ENCODE data around the gene GALNT8.

Gene GALNT8

GRCh38 chr12:4796694-4797482 is 76.7 kb downstream of the GALNT8 start:
- DNase-seq (ENCODE audit: low read depth): no peak

- DNase-seq (ENCODE audit: low read depth): no peak
Observed at GRCh38 chr12:4800555-4800954, 80.4 kb downstream of the GALNT8 start.

- no peak for DNase-seq (ENCODE audit: low read depth)
Observed at GRCh38 chr12:4802841-4803240, 82.6 kb downstream of the GALNT8 start.

- no peak for DNase-seq (ENCODE audit: low read depth)
Observed at GRCh38 chr12:4806439-4807115, 86.4 kb downstream of the GALNT8 start.

GRCh38 chr12:4807116-4807783 is 87.0 kb downstream of the GALNT8 start:
- no peak for DNase-seq (ENCODE audit: low read depth)

- no peak for DNase-seq (ENCODE audit: low read depth)
Observed at GRCh38 chr12:4807813-4808212, 87.6 kb downstream of the GALNT8 start.

- no peak for DNase-seq (ENCODE audit: low read depth)
Observed at GRCh38 chr12:4809013-4809448, 88.8 kb downstream of the GALNT8 start.

- no peak for DNase-seq (ENCODE audit: low read depth)
Observed at GRCh38 chr12:4809449-4810218, 89.4 kb downstream of the GALNT8 start.

- no peak for DNase-seq (ENCODE audit: low read depth)
Observed at GRCh38 chr12:4810219-4810671, 90.0 kb downstream of the GALNT8 start.

GRCh38 chr12:4812624-4813327 is 92.6 kb downstream of the GALNT8 start:
- no peak for DNase-seq (ENCODE audit: low read depth)

- DNase-seq (ENCODE audit: low read depth): no peak
Observed at GRCh38 chr12:4813741-4814140, 93.5 kb downstream of the GALNT8 start.

GRCh38 chr12:4814485-4814884 is 94.3 kb downstream of the GALNT8 start:
- no peak for DNase-seq (ENCODE audit: low read depth)

- DNase-seq (ENCODE audit: low read depth): no peak
Observed at GRCh38 chr12:4816744-4817525, 96.7 kb downstream of the GALNT8 start.

- DNase-seq (ENCODE audit: low read depth): no peak
Observed at GRCh38 chr12:4817880-4818279, 97.7 kb downstream of the GALNT8 start.

GRCh38 chr12:4819654-4820053 is 99.5 kb downstream of the GALNT8 start:
- no peak for DNase-seq (ENCODE audit: low read depth)

GRCh38 chr12:4820971-4821370 is 100.8 kb downstream of the GALNT8 start:
- no peak for DNase-seq (ENCODE audit: low read depth)

Data from GM04504 (cell line).